GM12872 (cell line): Measurements from ENCODE around the gene DNAH10.

Experiments
- CTCF ChIP-seq: IDR thresholded peaks from 3 replicates; pipeline ENCODE4 v1.5.1; 2011; ENCODE audit warnings: low read depth, mild to moderate bottlenecking, low read length, moderate library complexity; ENCODE audit not compliant: insufficient read depth

Gene DNAH10

GRCh38 chr12:123924539-123924938 lies 162.4 kb downstream of the DNAH10 start:
- no peak for TF ChIP-seq CTCF

GRCh38 chr12:123928274-123928865 lies 166.3 kb downstream of the DNAH10 start:
- TF ChIP-seq CTCF, result 0 out of 3 replicates have a peak, but pooled peaks have one; percentile 5

- TF ChIP-seq CTCF, result no peak
Observed at GRCh38 chr12:123928897-123929296, 166.8 kb downstream of the DNAH10 start.

- TF ChIP-seq CTCF, result no peak
Observed at GRCh38 chr12:123929946-123930583, 168.0 kb downstream of the DNAH10 start.

- TF ChIP-seq CTCF, result no peak
Observed at GRCh38 chr12:123931686-123932321, 169.7 kb downstream of the DNAH10 start.

- TF ChIP-seq CTCF, result no peak
Observed at GRCh38 chr12:123933214-123933613, 171.1 kb downstream of the DNAH10 start.

GRCh38 chr12:123934016-123934620 lies 172.0 kb downstream of the DNAH10 start:
- TF ChIP-seq CTCF, result no peak
